PC-3 (cell line): ENCODE data around the gene PBRM1.

ENCODE experiments used
- EZH2 ChIP-seq: fragments of 300-600 bp; sonication (generic); IDR thresholded peaks from one replicate; pipeline ENCODE4 v1.6.1; 2017; ENCODE audit warnings: antibody characterized with exemption, mild to moderate bottlenecking, low read length; ENCODE audit not compliant: unreplicated experiment
- TF ChIP-seq, protein P1 (sequence below): fragments of 300-600 bp; sonication (generic); conservative IDR thresholded peaks from 2 replicates; pipeline ENCODE4 v1.5.1; 2017; ENCODE audit warnings: antibody characterized with exemption, low read depth, mild to moderate bottlenecking, low read length

DNA sequence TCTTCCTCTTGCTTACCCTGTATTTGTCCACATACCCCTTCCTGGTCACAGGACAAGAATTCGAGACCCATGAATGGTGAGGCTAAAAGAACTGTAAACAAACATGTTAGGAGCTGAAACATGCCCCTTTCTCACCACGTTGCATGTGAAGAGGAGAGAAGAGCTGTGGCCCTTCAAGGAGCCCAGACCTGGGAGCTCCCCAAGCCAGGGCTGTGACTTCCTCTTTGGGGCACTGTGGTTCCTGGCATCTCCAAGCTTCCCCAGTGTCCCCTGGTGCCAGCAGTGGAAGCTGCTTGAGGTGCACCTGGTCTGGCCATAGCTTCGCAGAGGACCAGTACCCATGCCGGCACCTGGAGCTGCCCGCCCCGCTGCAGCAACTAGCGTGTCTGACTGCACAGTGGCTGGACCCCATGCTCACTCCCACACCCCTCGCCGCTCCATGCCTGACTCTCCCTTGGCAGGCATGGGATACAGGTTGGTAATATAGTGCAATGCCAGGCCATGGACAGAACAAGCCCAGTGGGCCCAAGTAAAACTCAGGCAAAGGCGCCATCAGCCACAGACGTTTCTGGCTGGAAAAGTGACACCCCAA lies 30.1 kb upstream of the PBRM1 start:
- TF ChIP-seq, protein P1, sequence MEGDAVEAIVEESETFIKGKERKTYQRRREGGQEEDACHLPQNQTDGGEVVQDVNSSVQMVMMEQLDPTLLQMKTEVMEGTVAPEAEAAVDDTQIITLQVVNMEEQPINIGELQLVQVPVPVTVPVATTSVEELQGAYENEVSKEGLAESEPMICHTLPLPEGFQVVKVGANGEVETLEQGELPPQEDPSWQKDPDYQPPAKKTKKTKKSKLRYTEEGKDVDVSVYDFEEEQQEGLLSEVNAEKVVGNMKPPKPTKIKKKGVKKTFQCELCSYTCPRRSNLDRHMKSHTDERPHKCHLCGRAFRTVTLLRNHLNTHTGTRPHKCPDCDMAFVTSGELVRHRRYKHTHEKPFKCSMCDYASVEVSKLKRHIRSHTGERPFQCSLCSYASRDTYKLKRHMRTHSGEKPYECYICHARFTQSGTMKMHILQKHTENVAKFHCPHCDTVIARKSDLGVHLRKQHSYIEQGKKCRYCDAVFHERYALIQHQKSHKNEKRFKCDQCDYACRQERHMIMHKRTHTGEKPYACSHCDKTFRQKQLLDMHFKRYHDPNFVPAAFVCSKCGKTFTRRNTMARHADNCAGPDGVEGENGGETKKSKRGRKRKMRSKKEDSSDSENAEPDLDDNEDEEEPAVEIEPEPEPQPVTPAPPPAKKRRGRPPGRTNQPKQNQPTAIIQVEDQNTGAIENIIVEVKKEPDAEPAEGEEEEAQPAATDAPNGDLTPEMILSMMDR: no peak
- TF ChIP-seq EZH2: no peak
